ENCODE measurements around the gene ADPRH. TPM values are rescaled to one million over a fixed set of nuclear protein-coding genes. Genes with fewer than 3 reads are reported as not detected.
"Not testable (repeated sequence)": the region's sequence is repeated elsewhere in the genome, so short reads cannot be mapped to it uniquely, and the experiment has no call there.

The ADPRH gene
- total RNA-seq, 1 donor from 2014 or later: 6.0 TPM

DNA sequence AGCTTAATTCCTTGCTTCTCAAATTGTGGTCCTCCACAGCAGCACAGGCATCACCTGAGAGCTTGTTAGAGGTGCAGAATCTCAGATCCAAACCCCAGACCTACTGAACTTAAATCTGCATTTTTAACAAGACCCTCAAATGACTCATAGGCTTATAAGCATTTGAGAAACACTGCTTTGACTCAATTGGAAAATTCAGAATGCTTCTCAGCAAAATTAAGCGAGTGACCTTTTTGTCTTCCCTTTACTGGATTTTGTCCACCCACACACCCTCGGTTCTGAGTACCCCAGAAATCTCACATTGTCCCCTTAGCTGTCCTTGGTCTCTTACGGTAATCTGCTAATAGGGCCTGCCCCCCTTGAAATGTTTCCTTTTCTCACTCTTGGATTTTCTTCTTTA, 37.7 kb upstream of the ADPRH start:
- DNase-seq (ENCODE audit: low read depth): no peak
- no peak overlapping the region for H3K4me3 ChIP-seq (ENCODE audit: low read depth, low read length)

DNA sequence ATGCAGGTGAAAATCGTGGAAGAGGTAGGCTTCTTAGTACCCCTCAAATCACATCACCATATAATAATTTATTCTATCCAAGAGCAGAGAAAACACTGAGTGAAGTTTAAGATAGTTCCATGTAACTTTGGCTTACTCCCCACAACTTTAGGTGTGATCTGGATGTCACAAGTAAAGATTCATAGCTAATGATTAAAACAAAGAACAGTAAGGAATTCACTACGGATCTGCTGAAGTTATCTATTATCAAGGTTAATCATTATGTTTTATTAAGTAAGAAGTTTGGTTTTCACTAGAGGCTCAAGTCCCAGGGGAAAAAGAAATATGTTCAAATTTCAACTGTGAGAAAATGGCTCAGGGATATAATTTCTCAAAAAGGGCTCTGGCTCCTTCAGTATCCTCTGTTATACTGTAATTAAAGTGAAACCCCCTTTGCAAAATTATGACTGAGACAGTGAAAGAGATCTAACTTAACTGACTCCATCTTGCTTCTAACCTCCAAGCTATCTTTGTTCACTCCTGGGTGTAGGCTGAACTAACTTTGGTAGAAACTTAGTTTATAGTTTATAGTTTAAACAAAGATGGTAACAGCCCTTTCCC, 37.0 kb upstream of the ADPRH start:
- DNase-seq (ENCODE audit: low read depth): peak; percentile 32
- TF ChIP-seq, protein P1, sequence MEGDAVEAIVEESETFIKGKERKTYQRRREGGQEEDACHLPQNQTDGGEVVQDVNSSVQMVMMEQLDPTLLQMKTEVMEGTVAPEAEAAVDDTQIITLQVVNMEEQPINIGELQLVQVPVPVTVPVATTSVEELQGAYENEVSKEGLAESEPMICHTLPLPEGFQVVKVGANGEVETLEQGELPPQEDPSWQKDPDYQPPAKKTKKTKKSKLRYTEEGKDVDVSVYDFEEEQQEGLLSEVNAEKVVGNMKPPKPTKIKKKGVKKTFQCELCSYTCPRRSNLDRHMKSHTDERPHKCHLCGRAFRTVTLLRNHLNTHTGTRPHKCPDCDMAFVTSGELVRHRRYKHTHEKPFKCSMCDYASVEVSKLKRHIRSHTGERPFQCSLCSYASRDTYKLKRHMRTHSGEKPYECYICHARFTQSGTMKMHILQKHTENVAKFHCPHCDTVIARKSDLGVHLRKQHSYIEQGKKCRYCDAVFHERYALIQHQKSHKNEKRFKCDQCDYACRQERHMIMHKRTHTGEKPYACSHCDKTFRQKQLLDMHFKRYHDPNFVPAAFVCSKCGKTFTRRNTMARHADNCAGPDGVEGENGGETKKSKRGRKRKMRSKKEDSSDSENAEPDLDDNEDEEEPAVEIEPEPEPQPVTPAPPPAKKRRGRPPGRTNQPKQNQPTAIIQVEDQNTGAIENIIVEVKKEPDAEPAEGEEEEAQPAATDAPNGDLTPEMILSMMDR (conservative IDR thresholded peaks at IDR 0.05; ENCODE audit: low read depth, low read length): no peak
- no peak overlapping the region for H3K4me3 ChIP-seq (ENCODE audit: low read depth, low read length)

More for the DNA sequence above, 37.7 kb upstream of the ADPRH start:
- TF ChIP-seq, protein P1 (conservative IDR thresholded peaks at IDR 0.05; ENCODE audit: low read depth, low read length): no peak

DNA sequence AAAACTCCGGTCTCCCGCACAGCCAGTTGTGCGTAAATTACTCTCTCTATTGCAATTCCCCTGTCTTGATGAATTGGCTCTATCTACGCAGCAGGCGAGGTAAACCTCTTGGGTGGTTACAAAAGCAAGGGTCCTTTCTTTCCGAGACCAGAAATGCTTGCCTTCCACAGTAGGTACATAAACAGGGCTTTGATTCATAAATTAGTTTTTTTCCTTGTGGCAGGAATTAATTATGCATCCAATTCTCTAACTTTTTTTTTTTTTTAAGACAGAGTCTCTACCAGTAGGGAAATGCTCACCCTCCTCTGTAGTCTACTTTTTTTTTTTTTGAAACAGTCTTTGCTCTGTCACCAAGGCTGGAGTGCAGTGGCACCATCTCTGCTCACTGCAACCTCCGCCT, 36.1 kb upstream of the ADPRH start:
- TF ChIP-seq, protein P1 (conservative IDR thresholded peaks at IDR 0.05; ENCODE audit: low read depth, low read length): no peak

DNA sequence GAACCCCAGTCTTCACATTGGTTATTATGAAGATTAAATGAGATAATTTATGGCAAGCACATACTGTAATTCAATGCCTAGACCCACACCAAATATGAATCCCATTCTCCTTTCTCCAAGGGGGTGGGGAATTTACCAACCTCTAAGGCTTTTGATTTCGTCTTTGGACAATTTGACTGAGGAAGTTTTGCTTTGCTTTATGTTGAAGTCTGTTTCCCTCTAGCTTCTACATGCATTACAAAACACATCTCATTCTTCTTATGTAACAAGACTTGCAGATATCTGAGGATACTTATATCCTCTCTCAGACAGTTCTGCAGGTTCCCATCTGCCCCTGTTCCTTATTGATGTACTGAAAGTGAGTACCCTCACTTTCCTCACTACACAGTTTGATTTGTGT, 32.1 kb upstream of the ADPRH start:
- no peak for DNase-seq (ENCODE audit: low read depth)
- no peak overlapping the region for H3K4me3 ChIP-seq (ENCODE audit: low read depth, low read length)
- TF ChIP-seq, protein P1 (conservative IDR thresholded peaks at IDR 0.05; ENCODE audit: low read depth, low read length): no peak

More for the DNA sequence above, 36.1 kb upstream of the ADPRH start:
- no peak overlapping the region for H3K4me3 ChIP-seq (ENCODE audit: low read depth, low read length)
- DNase-seq (ENCODE audit: low read depth): no peak

DNA sequence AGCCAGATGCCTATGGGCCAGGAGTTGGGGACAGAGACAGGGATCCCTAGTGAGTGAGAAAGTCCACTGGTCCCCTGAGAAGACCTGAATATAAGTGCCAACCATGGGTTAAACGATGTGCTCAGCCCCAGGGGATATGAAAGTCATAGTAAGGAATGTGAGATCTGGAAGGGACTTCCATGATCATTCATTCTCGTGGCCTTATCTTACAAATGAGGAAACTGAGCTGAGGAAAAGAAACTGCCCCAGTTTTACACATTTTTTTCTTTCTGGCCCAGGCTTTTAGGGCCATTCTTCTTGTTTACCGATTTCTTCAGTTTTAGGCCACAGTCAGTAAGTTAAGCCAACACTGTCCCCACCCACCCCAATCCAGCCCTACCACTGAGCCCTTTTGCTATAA, 31.0 kb upstream of the ADPRH start:
- DNase-seq (ENCODE audit: low read depth): no peak
- no peak overlapping the region for H3K4me3 ChIP-seq (ENCODE audit: low read depth, low read length)
- TF ChIP-seq, protein P1 (conservative IDR thresholded peaks at IDR 0.05; ENCODE audit: low read depth, low read length): no peak

DNA sequence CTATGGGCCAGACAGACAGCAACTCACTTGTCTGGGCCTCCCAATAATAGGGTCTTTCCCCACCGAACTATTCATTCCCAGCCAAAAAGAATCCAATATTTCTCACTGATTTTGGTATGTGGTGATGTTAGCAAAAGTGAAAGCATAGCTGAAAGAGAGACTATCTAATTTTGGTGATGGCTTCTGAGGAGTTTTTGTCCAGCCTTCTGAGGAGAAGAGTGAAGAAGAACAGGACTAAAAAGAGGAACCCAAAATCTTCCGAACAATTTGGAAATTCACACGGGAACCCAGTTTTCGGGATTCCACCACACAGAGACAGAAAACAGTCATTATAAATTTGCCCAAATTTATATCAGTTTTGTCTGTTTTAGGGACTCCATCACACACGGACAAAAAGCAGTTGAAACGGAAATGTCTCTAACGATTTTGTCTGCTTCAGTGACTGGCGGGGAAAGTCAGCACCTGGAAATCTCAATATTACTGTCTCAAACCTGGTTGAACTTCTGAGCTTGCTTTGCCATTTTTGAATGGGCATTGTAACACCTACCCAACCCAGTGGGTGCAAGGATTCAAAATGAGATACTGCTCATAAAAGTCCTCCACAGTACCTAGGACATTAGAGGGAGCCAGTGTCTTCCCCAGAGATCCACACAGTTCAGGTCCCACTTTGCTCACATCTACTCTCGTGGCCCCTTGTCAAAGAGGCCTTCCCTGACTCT, 28.9 kb upstream of the ADPRH start:
- TF ChIP-seq, protein P1 (conservative IDR thresholded peaks at IDR 0.05; ENCODE audit: low read depth, low read length): no peak
- H3K4me3 ChIP-seq (ENCODE audit: low read depth, low read length): no peak overlapping the region
- no peak for DNase-seq (ENCODE audit: low read depth)

DNA sequence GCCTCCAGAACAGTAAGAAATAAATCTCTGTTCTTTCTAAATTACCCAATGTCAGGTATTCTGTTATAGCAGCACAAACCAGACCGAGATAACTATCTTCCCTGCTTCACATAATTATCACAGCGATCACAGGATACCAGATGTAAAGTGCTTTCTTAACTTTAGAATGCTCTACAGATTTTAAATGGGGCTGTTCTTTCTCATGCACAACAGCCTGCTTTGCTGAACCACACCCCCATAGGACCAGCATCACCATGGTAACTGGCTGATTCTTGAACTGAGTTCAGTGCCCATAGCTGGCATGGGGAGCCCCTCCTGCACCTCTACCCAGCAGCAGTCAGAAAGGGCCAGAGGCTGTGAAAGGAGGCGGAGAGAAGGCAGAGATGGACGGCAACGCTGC, 27.7 kb upstream of the ADPRH start:
- H3K4me3 ChIP-seq (ENCODE audit: low read depth, low read length): no peak overlapping the region
- TF ChIP-seq, protein P1 (conservative IDR thresholded peaks at IDR 0.05; ENCODE audit: low read depth, low read length): no peak
- no peak for DNase-seq (ENCODE audit: low read depth)

DNA sequence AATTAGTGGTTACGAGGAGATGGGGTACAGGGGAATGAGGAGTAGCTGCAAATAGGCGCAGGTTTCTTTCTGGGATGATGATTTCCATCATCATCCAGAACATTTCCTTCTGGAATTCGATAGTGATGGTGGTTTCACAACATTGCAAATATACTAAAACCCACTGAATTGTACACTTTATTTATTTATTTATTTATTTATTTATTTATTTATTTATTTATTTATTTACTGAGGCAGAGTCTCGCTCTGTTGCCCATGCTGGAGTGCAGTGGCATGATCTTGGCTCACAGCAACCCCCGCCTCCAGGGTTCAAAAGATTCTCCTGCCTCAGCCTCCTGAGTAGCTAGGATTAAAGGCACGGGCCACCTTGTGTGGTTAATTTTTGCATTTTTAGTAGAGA, 26.4 kb upstream of the ADPRH start:
- H3K4me3 ChIP-seq (ENCODE audit: low read depth, low read length); DNase-seq (ENCODE audit: low read depth): not testable (repeated sequence)
